HG03354 (cell line): ENCODE results near the gene FSTL4.

ENCODE experiments used
- ATAC-seq: cut with Tn5 transposase; IDR thresholded peaks from one replicate; pipeline ENCODE4 v1.9.1; 2021; ENCODE audit warnings: mild to moderate bottlenecking; ENCODE audit not compliant: unreplicated experiment, poor library complexity, severe bottlenecking

Gene FSTL4

GRCh38 chr5:133612249-133612860, at the start of gene FSTL4:
TSS of gene FSTL4 (minus strand) at chr5:133612541.
- ATAC-seq = no peak

- ATAC-seq = no peak
These were observed 49.0 kb upstream of the FSTL4 start for GRCh38 chr5:133661389-133661788.

GRCh38 chr5:133658327-133658726, 46.0 kb upstream of the FSTL4 start:
- no peak for ATAC-seq

GRCh38 chr5:133657036-133657435, 44.7 kb upstream of the FSTL4 start:
- ATAC-seq = no peak

- ATAC-seq = no peak
These were observed 43.6 kb upstream of the FSTL4 start for GRCh38 chr5:133655966-133656365.

GRCh38 chr5:133653760-133654049, 41.4 kb upstream of the FSTL4 start:
- ATAC-seq = no peak

- no peak for ATAC-seq
These were observed 40.8 kb upstream of the FSTL4 start for GRCh38 chr5:133652951-133653759.

GRCh38 chr5:133644000-133644865, 31.9 kb upstream of the FSTL4 start:
- ATAC-seq = no peak

- ATAC-seq = no peak
These were observed 31.0 kb upstream of the FSTL4 start for GRCh38 chr5:133643365-133643764.

GRCh38 chr5:133642153-133642722, 29.9 kb upstream of the FSTL4 start:
- ATAC-seq = no peak

- ATAC-seq = no peak
These were observed 29.3 kb upstream of the FSTL4 start for GRCh38 chr5:133641683-133642082.

- no peak for ATAC-seq
These were observed 27.6 kb upstream of the FSTL4 start for GRCh38 chr5:133639850-133640528.

- ATAC-seq = no peak
These were observed 26.1 kb upstream of the FSTL4 start for GRCh38 chr5:133638436-133638835.

- no peak for ATAC-seq
These were observed 24.9 kb upstream of the FSTL4 start for GRCh38 chr5:133637206-133637605.

- no peak for ATAC-seq
These were observed 22.7 kb upstream of the FSTL4 start for GRCh38 chr5:133635051-133635450.

- ATAC-seq = no peak
These were observed 14.8 kb upstream of the FSTL4 start for GRCh38 chr5:133627180-133627579.

GRCh38 chr5:133624316-133624715, 12.0 kb upstream of the FSTL4 start:
- no peak for ATAC-seq

GRCh38 chr5:133618141-133618540, 5.8 kb upstream of the FSTL4 start:
- ATAC-seq = no peak

- no peak for ATAC-seq
These were observed 1.4 kb upstream of the FSTL4 start for GRCh38 chr5:133613743-133614142.

GRCh38 chr5:133613184-133613583, 843 bp upstream of the FSTL4 start:
- no peak for ATAC-seq
